ENCODE data around the gene GMDS.

Gene GMDS

DNA sequence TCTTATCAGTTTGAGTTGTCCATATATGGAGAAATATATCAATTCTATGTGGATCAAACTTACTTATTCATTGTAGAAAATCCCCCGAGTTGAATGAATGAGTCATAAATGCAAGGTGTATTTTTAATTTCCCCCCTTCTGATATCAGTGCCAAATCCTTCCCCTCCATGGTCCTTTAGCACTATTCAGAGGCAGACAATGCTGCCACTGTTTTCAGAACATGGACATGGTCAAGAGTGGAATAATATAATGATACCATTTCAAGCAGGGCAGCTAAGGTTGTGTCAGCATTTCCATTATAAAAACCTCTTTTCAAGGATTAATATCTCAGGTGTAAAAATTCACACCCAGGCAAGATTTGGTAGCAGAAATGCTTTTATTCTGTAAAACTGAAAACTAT lies 391.6 kb downstream of the GMDS start:
- Histone ChIP-seq H3K4me1 (no peaks in the 10 kb centered on the region), H3K9ac (no peak overlapping the region), H3K27ac (no peak overlapping the region), H3K79me2 (no peaks in the 10 kb centered on the region), H3K4me3 (ENCODE audit: low read depth, low read length) (no peak overlapping the region), H3K4me2 (ENCODE audit: low read length) (no peak overlapping the region), H2AFZ (no peak overlapping the region), H3K9me3 (ENCODE audit: control insufficient read depth, low read length) (no peaks in the 10 kb centered on the region), H3K36me3 (ENCODE audit: control insufficient read depth, insufficient read depth, low read length) (no peaks in the 10 kb centered on the region), H3K27me3 (ENCODE audit: control insufficient read depth, insufficient read depth, low read length) (no peaks in the 10 kb centered on the region)
- TF ChIP-seq, protein P1, sequence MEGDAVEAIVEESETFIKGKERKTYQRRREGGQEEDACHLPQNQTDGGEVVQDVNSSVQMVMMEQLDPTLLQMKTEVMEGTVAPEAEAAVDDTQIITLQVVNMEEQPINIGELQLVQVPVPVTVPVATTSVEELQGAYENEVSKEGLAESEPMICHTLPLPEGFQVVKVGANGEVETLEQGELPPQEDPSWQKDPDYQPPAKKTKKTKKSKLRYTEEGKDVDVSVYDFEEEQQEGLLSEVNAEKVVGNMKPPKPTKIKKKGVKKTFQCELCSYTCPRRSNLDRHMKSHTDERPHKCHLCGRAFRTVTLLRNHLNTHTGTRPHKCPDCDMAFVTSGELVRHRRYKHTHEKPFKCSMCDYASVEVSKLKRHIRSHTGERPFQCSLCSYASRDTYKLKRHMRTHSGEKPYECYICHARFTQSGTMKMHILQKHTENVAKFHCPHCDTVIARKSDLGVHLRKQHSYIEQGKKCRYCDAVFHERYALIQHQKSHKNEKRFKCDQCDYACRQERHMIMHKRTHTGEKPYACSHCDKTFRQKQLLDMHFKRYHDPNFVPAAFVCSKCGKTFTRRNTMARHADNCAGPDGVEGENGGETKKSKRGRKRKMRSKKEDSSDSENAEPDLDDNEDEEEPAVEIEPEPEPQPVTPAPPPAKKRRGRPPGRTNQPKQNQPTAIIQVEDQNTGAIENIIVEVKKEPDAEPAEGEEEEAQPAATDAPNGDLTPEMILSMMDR (IDR thresholded peaks at IDR 0.05): no peak

- TF ChIP-seq, protein P1 (IDR thresholded peaks at IDR 0.05): no peak
- Histone ChIP-seq H3K27ac (no peak overlapping the region), H2AFZ (no peak overlapping the region), H3K4me1 (no peaks in the 10 kb centered on the region), H3K4me2 (ENCODE audit: low read length) (no peak overlapping the region), H3K27me3 (ENCODE audit: control insufficient read depth, insufficient read depth, low read length) (no peaks in the 10 kb centered on the region), H3K9ac (no peak overlapping the region), H3K9me3 (ENCODE audit: control insufficient read depth, low read length) (no peaks in the 10 kb centered on the region), H3K79me2 (no peaks in the 10 kb centered on the region), H3K4me3 (ENCODE audit: low read depth, low read length) (no peak overlapping the region), H3K36me3 (ENCODE audit: control insufficient read depth, insufficient read depth, low read length) (no peaks in the 10 kb centered on the region)
These were observed 393.5 kb downstream of the GMDS start for GRCh38 chr6:1851681-1852456.

- Histone ChIP-seq H3K79me2 (no peaks in the 10 kb centered on the region), H2AFZ (no peak overlapping the region), H3K4me1 (no peaks in the 10 kb centered on the region), H3K27me3 (ENCODE audit: control insufficient read depth, insufficient read depth, low read length) (no peaks in the 10 kb centered on the region), H3K36me3 (ENCODE audit: control insufficient read depth, insufficient read depth, low read length) (no peaks in the 10 kb centered on the region), H3K9ac (no peak overlapping the region), H3K4me3 (ENCODE audit: low read depth, low read length) (no peak overlapping the region), H3K9me3 (ENCODE audit: control insufficient read depth, low read length) (no peaks in the 10 kb centered on the region), H3K27ac (no peak overlapping the region), H3K4me2 (ENCODE audit: low read length) (no peak overlapping the region)
- TF ChIP-seq, protein P1 (IDR thresholded peaks at IDR 0.05): no peak
These were observed 394.6 kb downstream of the GMDS start for GRCh38 chr6:1850840-1851157.

GRCh38 chr6:1850121-1850839 lies 395.1 kb downstream of the GMDS start:
- Histone ChIP-seq H3K27me3 (ENCODE audit: control insufficient read depth, insufficient read depth, low read length) (no peaks in the 10 kb centered on the region), H3K27ac (no peak overlapping the region), H3K4me2 (ENCODE audit: low read length) (no peak overlapping the region), H2AFZ (no peak overlapping the region), H3K4me1 (no peaks in the 10 kb centered on the region), H3K79me2 (no peaks in the 10 kb centered on the region), H3K9ac (no peak overlapping the region), H3K4me3 (ENCODE audit: low read depth, low read length) (no peak overlapping the region), H3K36me3 (ENCODE audit: control insufficient read depth, insufficient read depth, low read length) (no peaks in the 10 kb centered on the region), H3K9me3 (ENCODE audit: control insufficient read depth, low read length) (no peaks in the 10 kb centered on the region)
- TF ChIP-seq, protein P1 (IDR thresholded peaks at IDR 0.05): no peak
